Glutamatergic neuron (in vitro differentiated cells): ENCODE data around the gene DLX5. TPM values are rescaled to one million over a fixed set of nuclear protein-coding genes. Genes with fewer than 3 reads are reported as not detected.

Experiments
- DNase-seq: peaks from one replicate; pipeline ENCODE4 v3.0.0; 2022
- H3K27ac Mint-ChIP-seq: one replicate; pipeline ENCODE4 v1.8.0; 2020; ENCODE audit warnings: mild to moderate bottlenecking, mixed read lengths, inconsistent platforms; ENCODE audit not compliant: unreplicated experiment
- H3K27me3 Mint-ChIP-seq: one replicate; pipeline ENCODE4 v1.8.0; 2020; ENCODE audit warnings: mild to moderate bottlenecking, moderate library complexity, mixed read lengths, inconsistent platforms; ENCODE audit not compliant: unreplicated experiment
- H3K36me3 Mint-ChIP-seq: one replicate; pipeline ENCODE4 v1.8.0; 2020; ENCODE audit warnings: mild to moderate bottlenecking, mixed read lengths, inconsistent platforms; ENCODE audit not compliant: unreplicated experiment
- H3K4me1 Mint-ChIP-seq: one replicate; pipeline ENCODE4 v1.8.0; 2020; ENCODE audit warnings: mild to moderate bottlenecking, low read depth, mixed read lengths, inconsistent platforms; ENCODE audit not compliant: unreplicated experiment
- H3K4me3 Mint-ChIP-seq: one replicate; pipeline ENCODE4 v1.8.0; 2020; ENCODE audit warnings: mild to moderate bottlenecking, mixed read lengths, inconsistent platforms; ENCODE audit not compliant: unreplicated experiment
- H3K9me3 Mint-ChIP-seq: one replicate; pipeline ENCODE4 v1.8.0; 2020; ENCODE audit warnings: mild to moderate bottlenecking, moderate library complexity, mixed read lengths, inconsistent platforms; ENCODE audit not compliant: unreplicated experiment
- total RNA-seq: library from RNA; stranded (reverse); fragmentation: NEBNext Ultra II Directional; extraction: Animal tissue kit (Norgen Biotek cat#: 25700); gene quantifications from one replicate; pipeline ENCODE4 v1.2.1, GENCODE V29; 2021; ENCODE audit not compliant: unreplicated experiment
- TF ChIP-seq, protein P1 (sequence below): fragments of 200-600 bp; sonication (generic); IDR thresholded peaks from one replicate; pipeline ENCODE4 v1.5.0; 2021; ENCODE audit not compliant: partially characterized antibody, unreplicated experiment

The DLX5 gene
- total RNA-seq, 1 donor from 2014 or later = not detected

DNA sequence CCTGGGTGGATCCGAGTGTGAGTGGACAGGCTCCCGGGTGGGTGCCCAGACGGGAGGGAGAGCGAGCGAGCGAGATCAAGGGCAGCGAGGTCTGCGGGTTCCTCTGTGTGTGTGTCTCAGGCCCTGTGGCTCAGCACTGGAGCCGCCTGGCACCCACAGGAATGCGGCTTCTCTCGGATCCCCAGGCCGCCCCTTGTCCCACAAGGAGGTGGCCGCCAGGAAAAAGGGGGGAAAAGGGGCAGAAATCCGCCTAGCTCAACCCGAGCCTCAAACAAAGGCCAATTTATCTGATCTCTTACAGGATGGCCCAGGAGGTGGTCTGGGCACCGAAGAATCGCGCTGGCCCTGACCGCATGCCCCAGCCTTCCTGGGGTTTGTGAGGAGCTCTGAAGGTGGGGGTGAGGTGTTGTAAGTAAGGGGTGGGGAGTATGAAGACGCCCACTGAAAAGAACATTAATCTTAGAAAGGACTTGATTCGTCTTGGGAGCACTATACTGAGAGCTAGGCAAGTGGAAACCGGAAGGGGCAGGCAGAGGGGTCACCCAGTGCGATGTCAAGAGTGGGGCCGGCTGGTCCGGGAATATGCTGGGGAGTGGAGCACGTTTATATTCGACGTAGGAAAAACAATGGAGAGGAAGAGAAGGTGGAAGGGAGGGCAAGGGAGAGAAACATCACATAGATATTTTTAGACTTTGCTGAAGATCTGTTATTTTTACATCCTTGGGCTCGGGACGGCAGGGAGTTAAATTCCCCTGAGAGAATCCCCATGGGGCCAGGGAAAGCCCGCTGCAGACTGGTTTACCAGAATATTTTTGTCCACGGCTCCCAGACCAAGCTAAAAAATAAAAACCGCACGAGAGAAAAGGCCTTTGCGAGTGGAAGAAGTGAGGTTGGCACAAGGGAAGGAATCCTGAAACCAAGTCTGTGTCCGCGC, 7.2 kb downstream of the DLX5 start:
- TF ChIP-seq, protein P1, sequence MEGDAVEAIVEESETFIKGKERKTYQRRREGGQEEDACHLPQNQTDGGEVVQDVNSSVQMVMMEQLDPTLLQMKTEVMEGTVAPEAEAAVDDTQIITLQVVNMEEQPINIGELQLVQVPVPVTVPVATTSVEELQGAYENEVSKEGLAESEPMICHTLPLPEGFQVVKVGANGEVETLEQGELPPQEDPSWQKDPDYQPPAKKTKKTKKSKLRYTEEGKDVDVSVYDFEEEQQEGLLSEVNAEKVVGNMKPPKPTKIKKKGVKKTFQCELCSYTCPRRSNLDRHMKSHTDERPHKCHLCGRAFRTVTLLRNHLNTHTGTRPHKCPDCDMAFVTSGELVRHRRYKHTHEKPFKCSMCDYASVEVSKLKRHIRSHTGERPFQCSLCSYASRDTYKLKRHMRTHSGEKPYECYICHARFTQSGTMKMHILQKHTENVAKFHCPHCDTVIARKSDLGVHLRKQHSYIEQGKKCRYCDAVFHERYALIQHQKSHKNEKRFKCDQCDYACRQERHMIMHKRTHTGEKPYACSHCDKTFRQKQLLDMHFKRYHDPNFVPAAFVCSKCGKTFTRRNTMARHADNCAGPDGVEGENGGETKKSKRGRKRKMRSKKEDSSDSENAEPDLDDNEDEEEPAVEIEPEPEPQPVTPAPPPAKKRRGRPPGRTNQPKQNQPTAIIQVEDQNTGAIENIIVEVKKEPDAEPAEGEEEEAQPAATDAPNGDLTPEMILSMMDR = no peak
- H3K9me3 Mint-ChIP-seq = peaks cover 34% of the 10 kb centered on the region
- peak overlapping the region; percentile 83 for H3K4me3 Mint-ChIP-seq
- H3K27me3 Mint-ChIP-seq = peaks cover 71% of the 10 kb centered on the region
- no peaks in the 10 kb centered on the region for H3K36me3 Mint-ChIP-seq
- H3K27ac Mint-ChIP-seq = no peak overlapping the region
- no peak for DNase-seq
- H3K4me1 Mint-ChIP-seq = peaks cover 8% of the 10 kb centered on the region

DNA sequence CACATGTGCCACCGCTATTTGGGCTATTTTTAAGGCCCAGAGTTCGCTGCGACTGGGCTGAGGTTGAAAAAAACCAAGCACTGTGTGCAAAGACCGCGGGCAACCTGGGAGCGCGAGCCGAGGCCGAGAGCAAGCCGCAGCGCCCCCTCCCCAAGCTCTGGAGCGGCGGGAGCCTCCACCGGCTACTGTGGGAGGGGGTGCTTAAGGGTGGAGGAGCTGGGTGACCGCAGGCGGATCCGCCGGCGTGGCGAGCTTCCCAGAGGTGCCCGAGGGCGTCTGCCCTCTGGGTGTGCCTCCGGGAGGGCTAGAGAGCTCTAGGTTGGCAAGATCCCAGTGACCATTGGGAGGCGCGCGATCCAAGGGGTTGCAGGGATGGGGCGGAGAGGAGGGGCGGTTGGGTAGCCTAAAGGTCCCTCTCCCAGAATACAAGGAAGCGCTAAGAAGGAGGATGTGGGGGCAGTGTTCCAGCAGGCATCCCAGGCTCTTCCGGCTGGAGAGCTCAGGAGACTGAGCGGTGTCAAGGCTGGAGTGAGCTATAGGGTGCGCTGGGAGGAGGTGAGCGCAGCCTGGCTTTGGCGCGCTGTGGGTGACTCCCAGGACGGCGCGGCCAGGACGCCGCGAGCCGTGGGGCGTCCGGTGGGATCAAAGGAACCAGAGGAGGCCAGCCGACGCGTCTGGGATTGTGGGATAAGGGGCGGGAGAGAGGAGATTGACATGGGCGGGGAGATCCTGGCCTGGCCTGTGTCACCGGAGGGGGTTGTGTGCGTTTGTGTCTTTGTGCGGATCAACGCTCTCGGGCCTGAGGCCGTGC, 8.0 kb downstream of the DLX5 start:
- peaks cover 8% of the 10 kb centered on the region for H3K4me1 Mint-ChIP-seq
- peaks cover 71% of the 10 kb centered on the region for H3K27me3 Mint-ChIP-seq
- TF ChIP-seq, protein P1 = no peak
- no peak overlapping the region for H3K27ac Mint-ChIP-seq
- peaks cover 35% of the 10 kb centered on the region for H3K9me3 Mint-ChIP-seq
- no peaks in the 10 kb centered on the region for H3K36me3 Mint-ChIP-seq
- DNase-seq = peak; percentile 65
- H3K4me3 Mint-ChIP-seq = peak overlapping the region; percentile 83

DNA sequence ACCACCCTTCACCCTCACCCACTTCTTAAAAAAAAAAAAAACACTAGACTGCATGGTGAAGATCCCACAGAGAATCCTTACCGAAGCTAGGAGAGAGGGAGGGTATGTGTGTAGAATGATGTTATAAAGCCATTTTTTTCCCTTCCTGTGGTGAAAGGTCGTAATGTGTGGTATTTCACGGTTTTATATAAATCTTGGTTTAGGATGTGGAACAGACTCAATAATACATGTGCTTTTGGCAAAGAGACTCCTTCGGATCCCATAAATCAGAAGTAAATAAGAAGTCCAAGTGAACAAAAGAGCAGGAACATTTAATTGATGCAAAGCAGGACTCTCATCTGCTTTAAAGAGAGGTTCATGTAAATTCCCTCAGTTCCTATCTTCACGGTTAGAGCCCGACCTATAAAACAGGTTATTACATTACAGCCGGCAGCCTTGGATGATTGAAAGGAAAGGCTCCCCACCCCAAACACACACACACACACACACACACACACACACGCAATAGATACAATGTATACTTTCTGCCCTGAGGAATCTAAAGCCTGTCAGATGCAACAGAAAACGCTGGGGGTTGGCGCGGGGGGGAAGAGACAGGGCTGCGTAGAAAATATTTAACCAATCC, 8.8 kb downstream of the DLX5 start:
- no peak for DNase-seq
- H3K36me3 Mint-ChIP-seq = no peaks in the 10 kb centered on the region
- H3K4me1 Mint-ChIP-seq = peaks cover 8% of the 10 kb centered on the region
- peak overlapping the region; percentile 48 for H3K4me3 Mint-ChIP-seq
- H3K27ac Mint-ChIP-seq = no peak overlapping the region
- H3K9me3 Mint-ChIP-seq = peaks cover 35% of the 10 kb centered on the region
- H3K27me3 Mint-ChIP-seq = peaks cover 72% of the 10 kb centered on the region
- TF ChIP-seq, protein P1 = no peak

DNA sequence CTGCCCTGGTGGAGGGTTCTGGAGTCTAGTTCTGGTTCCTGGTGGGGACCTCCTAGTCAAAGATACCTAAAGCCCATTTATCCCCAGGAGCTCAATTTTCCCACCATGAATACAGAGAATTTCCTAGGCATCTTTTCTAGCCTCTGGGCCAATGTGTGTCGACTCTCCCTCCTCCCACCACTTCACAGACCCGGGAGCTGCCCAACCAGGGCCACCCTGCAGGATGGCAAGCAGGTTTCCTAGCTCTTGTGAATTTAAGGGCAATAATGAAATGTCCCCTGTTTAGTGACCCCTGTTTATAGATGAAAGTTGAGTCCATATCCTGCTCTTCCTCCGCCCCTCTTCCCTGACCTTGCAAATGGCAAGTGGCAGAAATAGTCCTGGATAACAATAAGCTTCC, 9.4 kb downstream of the DLX5 start:
- peaks cover 31% of the 10 kb centered on the region for H3K9me3 Mint-ChIP-seq
- peaks cover 8% of the 10 kb centered on the region for H3K4me1 Mint-ChIP-seq
- DNase-seq = no peak
- no peak overlapping the region for H3K4me3 Mint-ChIP-seq
- peaks cover 70% of the 10 kb centered on the region for H3K27me3 Mint-ChIP-seq
- no peaks in the 10 kb centered on the region for H3K36me3 Mint-ChIP-seq
- no peak overlapping the region for H3K27ac Mint-ChIP-seq
- TF ChIP-seq, protein P1 = no peak
